HepG2 (cell line): ENCODE results near the gene KIF25. TPM values are rescaled to one million over a fixed set of nuclear protein-coding genes. Genes with fewer than 3 reads are reported as not detected.
A peak's percentile ranks its signal among the peaks of the same experiment; 100 is the strongest.

Experiments
- AKAP8 ChIP-seq: sonication (generic); formaldehyde crosslinking; IDR thresholded peaks from 2 replicates; pipeline ENCODE4 v1.5.1; 2020; ENCODE audit warnings: mild to moderate bottlenecking, missing genetic modification reagents
- BRCA1 ChIP-seq: sonication (generic); formaldehyde crosslinking; IDR thresholded peaks from 2 replicates; pipeline ENCODE4 v1.4.0; 2020; ENCODE audit warnings: missing genetic modification reagents
- CCDC6 ChIP-seq: sonication (generic); formaldehyde crosslinking; IDR thresholded peaks from 2 replicates; pipeline ENCODE4 v1.8.1; 2022; ENCODE audit warnings: mild to moderate bottlenecking, missing genetic modification reagents, moderate library complexity
- CREM ChIP-seq, 2 experiments: sonication (generic) in 1 of 2; formaldehyde crosslinking in 1 of 2; IDR thresholded peaks; 2 replicates each; pipeline versions ENCODE4 v1.4.0 to v1.6.1; 2016 to 2020; ENCODE audit warnings: antibody characterized with exemption in 1 of 2, mild to moderate bottlenecking in 1 of 2, missing genetic modification reagents in 1 of 2
- IRF2 ChIP-seq: IDR thresholded peaks from 2 replicates; pipeline ENCODE4 v1.6.1; 2018; ENCODE audit warnings: missing genetic modification reagents, missing compliant biosample characterization
- KDM3A ChIP-seq: IDR thresholded peaks from 2 replicates; pipeline ENCODE4 v1.6.1; 2018; ENCODE audit warnings: low read depth, missing compliant biosample characterization
- NKX3-1 ChIP-seq: sonication (generic); formaldehyde crosslinking; IDR thresholded peaks from 2 replicates; pipeline ENCODE4 v1.5.0; 2020; ENCODE audit warnings: missing genetic modification reagents
- PRMT3 ChIP-seq: sonication (generic); formaldehyde crosslinking; IDR thresholded peaks from 2 replicates; pipeline ENCODE4 v1.8.1; 2022; ENCODE audit warnings: low read depth, mild to moderate bottlenecking, moderate library complexity, missing genetic modification reagents, borderline replicate concordance
- RFX5 ChIP-seq: IDR thresholded peaks from 2 replicates; pipeline ENCODE4 v1.6.1; 2011; ENCODE audit warnings: low read depth, low read length, improper control_type of control experiment
- RXRA ChIP-seq: sonication (generic); formaldehyde crosslinking; IDR thresholded peaks from 2 replicates; pipeline ENCODE4 v1.5.1; 2020; ENCODE audit warnings: missing genetic modification reagents
- SKI ChIP-seq: fragments of 450-650 bp; IDR thresholded peaks from one replicate; pipeline ENCODE4 v1.6.1; 2018; ENCODE audit warnings: mild to moderate bottlenecking; ENCODE audit not compliant: partially characterized antibody
- SP5 ChIP-seq: IDR thresholded peaks from 2 replicates; pipeline ENCODE4 v1.6.1; 2016; ENCODE audit warnings: low read depth, borderline replicate concordance
- XRCC5 ChIP-seq: fragments of 200-400 bp; formaldehyde crosslinking; optimal IDR thresholded peaks from 2 replicates; pipeline ENCODE3; 2017; ENCODE audit warnings: mild to moderate bottlenecking, low read length
- ZBTB7B ChIP-seq: sonication (generic); formaldehyde crosslinking; IDR thresholded peaks from 2 replicates; pipeline ENCODE4 v1.4.0; 2020; ENCODE audit warnings: missing genetic modification reagents
- ZFX ChIP-seq: sonication (generic); formaldehyde crosslinking; IDR thresholded peaks from 2 replicates; pipeline ENCODE4 v1.4.0; 2020; ENCODE audit warnings: mild to moderate bottlenecking, low read depth, missing genetic modification reagents, moderate library complexity
- ZNF232 ChIP-seq: sonication (generic); formaldehyde crosslinking; IDR thresholded peaks from 2 replicates; pipeline ENCODE4 v1.4.0; 2020; ENCODE audit warnings: missing genetic modification reagents, borderline replicate concordance
- ZNF292 ChIP-seq: sonication (generic); formaldehyde crosslinking; IDR thresholded peaks from 2 replicates; pipeline ENCODE4 v1.8.1; 2022; ENCODE audit warnings: mild to moderate bottlenecking, low read depth, missing genetic modification reagents, borderline replicate concordance
- ZNF629 ChIP-seq: sonication (generic); formaldehyde crosslinking; conservative IDR thresholded peaks from 2 replicates; pipeline ENCODE4 v1.5.0; 2020; ENCODE audit warnings: missing genetic modification reagents
- ZNF792 ChIP-seq: IDR thresholded peaks from 2 replicates; pipeline ENCODE4 v1.6.1; 2016
- ZSCAN9 ChIP-seq: IDR thresholded peaks from 2 replicates; pipeline ENCODE4 v1.6.1; 2016; ENCODE audit warnings: borderline replicate concordance
- polyA plus RNA-seq, 8 experiments: library from polyadenylated mRNA; depleted of rRNA in 3 of 8; stranded (reverse) in 7 of 8; unstranded in 1 of 8; fragments of >200 nt; fragmentation: Illumina TruSeq in 4 of 8; extraction: Trizol in 4 of 8; gene quantifications; 2 replicates each; pipeline versions ENCODE4 v1.2.1 to v1.2.3, GENCODE V29; 2011 to 2016; ENCODE audit warnings: low read depth in 4 of 8, missing spikeins in 1 of 8, mixed read lengths in 1 of 8; ENCODE audit not compliant: insufficient read depth in 1 of 8
- total RNA-seq, 5 experiments: library from RNA; depleted of rRNA; stranded (reverse); fragments of >200 nt; fragmentation: Illumina TruSeq; extraction: Trizol; gene quantifications; 2 replicates each; pipeline ENCODE4 v1.2.3, GENCODE V29; 2016; ENCODE audit warnings: low read depth in 1 of 5
- TF ChIP-seq, protein P1 (sequence below): sonication (generic); formaldehyde crosslinking; IDR thresholded peaks from 2 replicates; pipeline ENCODE4 v1.4.0; 2020; ENCODE audit warnings: missing genetic modification reagents
- TF ChIP-seq, protein P2 (sequence below): IDR thresholded peaks from 2 replicates; pipeline ENCODE4 v1.6.1; 2012; ENCODE audit warnings: inconsistent platforms
- TF ChIP-seq, protein P3 (sequence below): sonication (generic); formaldehyde crosslinking; IDR thresholded peaks from 2 replicates; pipeline ENCODE4 v1.8.0; 2022; ENCODE audit warnings: missing genetic modification reagents, low read depth, mild to moderate bottlenecking, borderline replicate concordance
- TF ChIP-seq, protein P4 (sequence below): sonication (generic); formaldehyde crosslinking; IDR thresholded peaks from 2 replicates; pipeline ENCODE4 v1.5.0; 2020; ENCODE audit warnings: mild to moderate bottlenecking, missing genetic modification reagents, borderline replicate concordance

Gene KIF25
- total and polyA plus RNA-seq, 2 of the 13 experiments (the other 11 are each of a cell fraction or from before 2014, with no cell fraction given), result not detected

DNA sequence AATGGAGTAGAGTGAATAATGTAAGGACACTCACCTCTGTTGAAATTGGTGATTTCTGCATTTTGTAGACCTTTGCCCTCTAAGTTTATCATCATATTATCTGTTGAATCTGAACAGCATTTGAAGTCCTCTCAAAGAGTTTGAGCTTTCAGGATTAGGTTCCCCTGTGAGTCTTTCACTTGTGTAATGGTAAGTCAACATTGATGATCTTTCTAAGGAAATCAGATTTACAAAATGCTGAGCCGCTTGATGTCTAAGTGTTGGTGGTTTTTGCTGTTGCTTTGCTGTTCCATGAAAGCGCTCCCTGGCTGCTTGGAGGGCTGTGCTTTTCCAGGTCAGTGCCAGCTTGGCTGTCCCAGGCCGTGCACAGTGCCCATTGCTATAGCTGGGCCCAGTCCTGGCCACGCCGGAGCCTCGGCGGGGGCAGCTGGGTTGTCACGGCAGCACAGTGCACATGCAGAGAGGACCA, 33.8 kb upstream of the KIF25 start (continued):
- TF ChIP-seq ZSCAN9 (CRISPR knock-in tag) (peak; percentile 54; the same call in 1 of the 2 replicates), XRCC5 (no peak), PRMT3 (CRISPR knock-in tag) (no peak), RFX5 (no peak), RXRA (CRISPR knock-in tag) (peak; percentile 71), NKX3-1 (CRISPR knock-in tag) (peak; percentile 76; the same call in 1 of the 2 replicates), ZBTB7B (no peak; the same call in 1 of the 2 replicates), ZFX (peak; percentile 62), ZNF629 (CRISPR knock-in tag) (peak; percentile 55; the same call in 1 of the 2 replicates), CREM (IDR thresholded peaks at IDR 0.05) (peak; percentile 90), CREM (CRISPR knock-in tag; IDR thresholded peaks at IDR 0.05) (no peak), SKI (peak; percentile 62), CCDC6 (CRISPR knock-in tag) (no peak), SP5 (CRISPR knock-in tag) (0 out of 2 replicates have a peak, but pooled peaks have one; percentile 12), AKAP8 (CRISPR knock-in tag) (no peak), ZNF232 (CRISPR knock-in tag) (peak; percentile 65; the same call in 1 of the 2 replicates), BRCA1 (CRISPR knock-in tag) (no peak), ZNF792 (CRISPR knock-in tag) (0 out of 2 replicates have a peak, but pooled peaks have one; percentile 18), KDM3A (CRISPR knock-in tag) (0 out of 2 replicates have a peak, but pooled peaks have one; percentile 61), IRF2 (CRISPR knock-in tag) (peak; percentile 48; the same call in 1 of the 2 replicates), ZNF292 (CRISPR knock-in tag) (no peak)
- TF ChIP-seq, protein P1, sequence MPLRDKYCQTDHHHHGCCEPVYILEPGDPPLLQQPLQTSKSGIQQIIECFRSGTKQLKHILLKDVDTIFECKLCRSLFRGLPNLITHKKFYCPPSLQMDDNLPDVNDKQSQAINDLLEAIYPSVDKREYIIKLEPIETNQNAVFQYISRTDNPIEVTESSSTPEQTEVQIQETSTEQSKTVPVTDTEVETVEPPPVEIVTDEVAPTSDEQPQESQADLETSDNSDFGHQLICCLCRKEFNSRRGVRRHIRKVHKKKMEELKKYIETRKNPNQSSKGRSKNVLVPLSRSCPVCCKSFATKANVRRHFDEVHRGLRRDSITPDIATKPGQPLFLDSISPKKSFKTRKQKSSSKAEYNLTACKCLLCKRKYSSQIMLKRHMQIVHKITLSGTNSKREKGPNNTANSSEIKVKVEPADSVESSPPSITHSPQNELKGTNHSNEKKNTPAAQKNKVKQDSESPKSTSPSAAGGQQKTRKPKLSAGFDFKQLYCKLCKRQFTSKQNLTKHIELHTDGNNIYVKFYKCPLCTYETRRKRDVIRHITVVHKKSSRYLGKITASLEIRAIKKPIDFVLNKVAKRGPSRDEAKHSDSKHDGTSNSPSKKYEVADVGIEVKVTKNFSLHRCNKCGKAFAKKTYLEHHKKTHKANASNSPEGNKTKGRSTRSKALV (CRISPR knock-in tag), result peak; percentile 63
- TF ChIP-seq, protein P2, sequence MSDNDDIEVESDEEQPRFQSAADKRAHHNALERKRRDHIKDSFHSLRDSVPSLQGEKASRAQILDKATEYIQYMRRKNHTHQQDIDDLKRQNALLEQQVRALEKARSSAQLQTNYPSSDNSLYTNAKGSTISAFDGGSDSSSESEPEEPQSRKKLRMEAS, result peak; percentile 51
- TF ChIP-seq, protein P3, sequence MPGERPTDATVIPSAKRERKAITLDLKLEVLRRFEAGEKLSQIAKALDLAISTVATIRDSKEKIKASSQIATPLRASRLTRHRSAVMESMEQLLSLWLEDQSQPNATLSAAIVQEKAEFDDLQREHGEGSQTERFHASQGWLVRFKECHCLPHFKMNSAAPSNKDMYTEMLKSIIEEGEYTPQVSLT (CRISPR knock-in tag), result no peak
- TF ChIP-seq, protein P4, sequence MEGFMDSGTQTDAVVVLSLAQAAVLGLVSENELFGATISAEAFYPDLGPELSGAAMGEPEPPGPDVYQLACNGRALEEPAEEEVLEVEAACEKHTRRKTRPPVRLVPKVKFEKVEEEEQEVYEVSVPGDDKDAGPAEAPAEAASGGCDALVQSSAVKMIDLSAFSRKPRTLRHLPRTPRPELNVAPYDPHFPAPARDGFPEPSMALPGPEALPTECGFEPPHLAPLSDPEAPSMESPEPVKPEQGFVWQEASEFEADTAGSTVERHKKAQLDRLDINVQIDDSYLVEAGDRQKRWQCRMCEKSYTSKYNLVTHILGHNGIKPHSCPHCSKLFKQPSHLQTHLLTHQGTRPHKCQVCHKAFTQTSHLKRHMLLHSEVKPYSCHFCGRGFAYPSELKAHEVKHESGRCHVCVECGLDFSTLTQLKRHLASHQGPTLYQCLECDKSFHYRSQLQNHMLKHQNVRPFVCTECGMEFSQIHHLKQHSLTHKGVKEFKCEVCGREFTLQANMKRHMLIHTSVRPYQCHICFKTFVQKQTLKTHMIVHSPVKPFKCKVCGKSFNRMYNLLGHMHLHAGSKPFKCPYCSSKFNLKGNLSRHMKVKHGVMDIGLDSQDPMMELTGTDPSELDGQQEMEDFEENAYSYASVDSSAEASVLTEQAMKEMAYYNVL (CRISPR knock-in tag), result peak; percentile 30; the same call in 1 of the 2 replicates
